ENCODE measurements around the gene SPOCK2. TPM values are rescaled to one million over a fixed set of nuclear protein-coding genes. Genes with fewer than 3 reads are reported as not detected.

SPOCK2 gene
- total RNA-seq, 1 experiment from 2014 or later = 1.1 TPM

DNA sequence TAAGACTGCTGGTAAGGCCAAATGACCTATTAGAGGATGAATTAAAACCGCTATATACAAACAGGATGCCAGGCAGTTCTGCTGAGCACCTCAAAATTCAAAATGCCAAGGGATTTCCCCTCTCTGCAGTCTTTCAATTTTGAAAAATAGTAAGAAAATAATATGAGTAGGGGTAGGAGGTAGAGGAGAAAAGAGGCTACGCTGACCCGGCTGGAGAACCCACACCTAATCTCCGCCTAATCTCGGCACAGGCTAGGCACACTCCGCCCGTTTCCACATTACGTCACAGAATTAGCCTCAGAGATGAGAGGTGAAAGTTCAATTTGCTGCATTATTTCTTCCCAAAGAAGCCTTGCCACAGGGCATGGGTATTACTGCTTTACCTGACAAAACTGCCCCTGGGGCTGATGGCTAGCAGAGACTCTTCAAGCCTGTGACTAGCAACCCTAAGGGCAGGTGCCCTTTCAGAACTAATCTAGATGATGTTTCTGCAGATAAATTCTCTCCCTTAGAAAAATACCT, 21.3 kb upstream of the SPOCK2 start:
- ATAC-seq = no peak
- no peak for DNase-seq (ENCODE audit: low read depth, low spot score)
- Histone ChIP-seq H3K27ac (ENCODE audit: low read depth, low read length) (no peak overlapping the region), H3K4me3 (replicated peaks in 1 of 2; ENCODE audit: low read depth in 1 of 2, low read length in 2 of 2) (no peak overlapping the region), H3K9ac (ENCODE audit: low read length) (no peak overlapping the region), H2AFZ (ENCODE audit: low read depth, low read length, poor library complexity, severe bottlenecking) (no peak overlapping the region), H3K9me2 (ENCODE audit: insufficient read depth) (no peaks in the 10 kb centered on the region), H4K20me1 (ENCODE audit: insufficient read depth) (no peaks in the 10 kb centered on the region), H3K4me2 (ENCODE audit: low read length) (no peak overlapping the region), H3K79me2 (ENCODE audit: insufficient read depth, low read length) (no peaks in the 10 kb centered on the region), H3K4me1 (ENCODE audit: control insufficient read depth in 1 of 2, insufficient read depth in 2 of 2, low read length in 2 of 2) (peaks cover 15 to 17% of the 10 kb centered on the region in 2 experiments), H3K36me3 (ENCODE audit: control insufficient read depth in 1 of 2, insufficient read depth in 2 of 2, low read length in 2 of 2) (no peaks in the 10 kb centered on the region), H3K27me3 (ENCODE audit: insufficient read depth, low read length) (no peaks in the 10 kb centered on the region), H3K9me3 (ENCODE audit: control insufficient read depth in 1 of 2, insufficient read depth in 1 of 2, low read depth in 1 of 2, low read length in 2 of 2) (no peaks in the 10 kb centered on the region)
- TF ChIP-seq ZNF274 (IDR thresholded peaks at IDR 0.05; ENCODE audit: low read depth, low read length) (no peak), ELF1 (IDR thresholded peaks at IDR 0.05; ENCODE audit: borderline replicate concordance, low read depth) (no peak), CTCF (IDR thresholded peaks at IDR 0.05 in 2 of 3, conservative IDR thresholded peaks at IDR 0.05 in 1 of 3; ENCODE audit: borderline replicate concordance in 1 of 3, insufficient read depth in 1 of 3, low read depth in 2 of 3, low read length in 2 of 3) (no peak), SRF (IDR thresholded peaks at IDR 0.05; ENCODE audit: low read depth) (no peak)
- RAD21 ChIA-PET (ENCODE audit: low non-redundant PET in 1 of 2, low total read pairs in 2 of 2, uncharacterized antibody in 2 of 2, unreplicated experiment in 2 of 2) = no interaction called here
- intact Hi-C loops (cut with micrococcal nuclease) = no loop called here
- POLR2A ChIA-PET = no interaction called here
- CTCF ChIA-PET = no interaction called here
- BruUV-seq (replicated peaks) = no TSS peak

- H3K4me1 ChIP-seq (ENCODE audit: control insufficient read depth in 1 of 2, insufficient read depth in 2 of 2, low read length in 2 of 2) = peaks cover 15 to 17% of the 10 kb centered on the region in 2 experiments
- no peak overlapping the region for H3K9ac ChIP-seq (ENCODE audit: low read length)
- no peaks in the 10 kb centered on the region for H3K9me2 ChIP-seq (ENCODE audit: insufficient read depth)
- H3K79me2 ChIP-seq (ENCODE audit: insufficient read depth, low read length) = no peaks in the 10 kb centered on the region
- no peak overlapping the region for H2AFZ ChIP-seq (ENCODE audit: low read depth, low read length, poor library complexity, severe bottlenecking)
- H3K4me2 ChIP-seq (ENCODE audit: low read length) = no peak overlapping the region
- H4K20me1 ChIP-seq (ENCODE audit: insufficient read depth) = no peaks in the 10 kb centered on the region
- ChIA-PET CTCF (interaction anchor here (1.0 to 1.9 kb wide), 2 partner anchors 17 to 60 kb away, joined by 5 to 6 read pairs; no protein-coding TSS in a partner anchor), POLR2A (interaction anchor here (0.9 kb wide), 1 partner anchor 165 kb away, joined by 4 read pairs; the partner anchor contains the start of gene DDIT4), RAD21 (ENCODE audit: low non-redundant PET in 1 of 2, low total read pairs in 2 of 2, uncharacterized antibody in 2 of 2, unreplicated experiment in 2 of 2) (no interaction called here)
- ATAC-seq (no peak), DNase-seq (ENCODE audit: low read depth, low spot score) (no peak)
- H3K9me3 ChIP-seq (ENCODE audit: control insufficient read depth in 1 of 2, insufficient read depth in 1 of 2, low read depth in 1 of 2, low read length in 2 of 2) = no peaks in the 10 kb centered on the region
- TF ChIP-seq REST (IDR thresholded peaks at IDR 0.05; ENCODE audit: low read depth) = no peak
- TF ChIP-seq EZH2phosphoT487 (IDR thresholded peaks at IDR 0.05; ENCODE audit: borderline replicate concordance) = no peak
- TF ChIP-seq SRF (IDR thresholded peaks at IDR 0.05; ENCODE audit: low read depth) = no peak
- TF ChIP-seq FOSL1 (IDR thresholded peaks at IDR 0.05; ENCODE audit: low read depth) = no peak
- H3K4me3 ChIP-seq (replicated peaks in 1 of 2; ENCODE audit: low read depth in 1 of 2, low read length in 2 of 2) = no peak overlapping the region
- intact Hi-C loops (cut with micrococcal nuclease) = no loop called here
- no peak overlapping the region for H3K27ac ChIP-seq (ENCODE audit: low read depth, low read length)
- BruUV-seq (replicated peaks) = no TSS peak
- H3K27me3 ChIP-seq (ENCODE audit: insufficient read depth, low read length) = no peaks in the 10 kb centered on the region
- H3K36me3 ChIP-seq (ENCODE audit: control insufficient read depth in 1 of 2, insufficient read depth in 2 of 2, low read length in 2 of 2) = no peaks in the 10 kb centered on the region
Measured at GRCh38 chr10:72108830-72109635, 20.7 kb upstream of the SPOCK2 start.
